Mammary epithelial cell (primary cell): ENCODE measurements around the gene CCT8L2.
"Not testable (repeated sequence)": the region's sequence is repeated elsewhere in the genome, so short reads cannot be mapped to it uniquely, and the experiment has no call there.

ENCODE experiments used
- CTCF ChIP-seq, 2 donors: IDR thresholded peaks in 1 of 2; conservative IDR thresholded peaks in 1 of 2; 2 replicates each; pipeline ENCODE4 v1.5.1; 2011 to 2012; ENCODE audit warnings: inconsistent platforms in 2 of 2, low read length in 2 of 2, mild to moderate bottlenecking in 2 of 2, control low read depth in 1 of 2, low read depth in 1 of 2; ENCODE audit not compliant: insufficient read depth in 1 of 2; ENCODE audit errors: extremely low read depth in 1 of 2
- EZH2 ChIP-seq: IDR thresholded peaks from 2 replicates; pipeline ENCODE4 v1.6.1; 2012; ENCODE audit warnings: low read length, inconsistent platforms, borderline replicate concordance

- not testable (repeated sequence) for TF ChIP-seq CTCF (conservative IDR thresholded peaks at IDR 0.05 in 1 of 2, IDR thresholded peaks at IDR 0.05 in 1 of 2; ENCODE audit: extremely low read depth in 1 of 2, insufficient read depth in 1 of 2, low read depth in 1 of 2, low read length in 2 of 2); EZH2
Observed at GRCh38 chr22:16623595-16623994, 31.0 kb upstream of the CCT8L2 start.
